B cell (primary cell): ENCODE data around the gene IL18R1. TPM values are rescaled to one million over a fixed set of nuclear protein-coding genes. Genes with fewer than 3 reads are reported as not detected.

Experiments
- ATAC-seq: fragments of 200-7000 bp; cut with Tn5 transposase; one replicate; pipeline ENCODE4 v1.10.0; 2021; ENCODE audit warnings: low read depth, mild to moderate bottlenecking, moderate number of reproducible peaks, moderate library complexity
- CTCF ChIA-PET: fragments of 350-600 bp; sonication (Branson Sonifier 250); formaldehyde crosslinking; loops from one replicate; lab custom pipeline; 2021; ENCODE audit warnings: antibody characterized with exemption, inconsistent platforms; lab: Charles Lee
- POLR2A ChIA-PET: fragments of 350-600 bp; sonication (Branson Sonifier 250); formaldehyde crosslinking; loops from one replicate; lab custom pipeline; 2021; ENCODE audit warnings: antibody characterized with exemption; lab: Charles Lee
- DNase-seq: peaks from one replicate; pipeline ENCODE4 v3.0.0; 2013
- H2AFZ ChIP-seq: 2 replicates; pipeline ENCODE4 v1.6.1; 2012; ENCODE audit warnings: mild to moderate bottlenecking, low read depth, low read length; ENCODE audit not compliant: insufficient read depth, poor library complexity, severe bottlenecking
- H3K27ac ChIP-seq, 2 donors: 1 replicate in 1 of 2; 2 replicates in 1 of 2; pipeline ENCODE4 v1.5.1; 2012 to 2013; ENCODE audit warnings: low read length in 2 of 2, mild to moderate bottlenecking in 2 of 2, moderate library complexity in 1 of 2
- H3K27me3 ChIP-seq, 4 experiments: fragments of 200-600 bp in 1 of 4; sonication (generic) in 1 of 4; replicated peaks in 1 of 4; 1 replicate in 2 of 4; 2 replicates in 2 of 4; pipeline versions ENCODE4 v1.6.1 to v1.7.0; 2013 to 2016; ENCODE audit warnings: low read length in 3 of 4, mild to moderate bottlenecking in 2 of 4, mixed read lengths in 1 of 4, moderate library complexity in 1 of 4; ENCODE audit not compliant: insufficient read depth in 4 of 4, control insufficient read depth in 3 of 4; ENCODE audit errors: control extremely low read depth in 1 of 4
- H3K36me3 ChIP-seq, 2 experiments: replicated peaks in 1 of 2; 1 replicate in 1 of 2; 2 replicates in 1 of 2; pipeline versions ENCODE4 v1.6.1 to v1.7.1; 2013; ENCODE audit warnings: low read length in 1 of 2; ENCODE audit not compliant: insufficient read depth in 2 of 2, control insufficient read depth in 1 of 2; ENCODE audit errors: control extremely low read depth in 1 of 2, extremely low read depth in 1 of 2
- H3K4me1 ChIP-seq, 2 donors: fragments of 200-600 bp in 1 of 2; sonication (generic) in 1 of 2; 1 replicate in 1 of 2; 2 replicates in 1 of 2; pipeline versions ENCODE4 v1.5.1 to v1.6.1; 2013 to 2017; ENCODE audit warnings: low read length in 2 of 2; ENCODE audit not compliant: control insufficient read depth in 2 of 2, insufficient read depth in 2 of 2
- H3K4me2 ChIP-seq: replicated peaks from 2 replicates; pipeline ENCODE3; 2012; ENCODE audit warnings: mild to moderate bottlenecking, low read depth, low read length; ENCODE audit not compliant: poor library complexity, severe bottlenecking
- H3K4me3 ChIP-seq, 5 experiments: fragments of 200-600 bp in 1 of 5; sonication (generic) in 1 of 5; 1 replicate in 3 of 5; 2 replicates in 2 of 5; pipeline versions ENCODE4 v1.5.1 to v1.7.0; 2011 to 2016; ENCODE audit warnings: low read length in 4 of 5, mild to moderate bottlenecking in 4 of 5, low read depth in 2 of 5, control low read depth in 1 of 5, moderate library complexity in 1 of 5; ENCODE audit not compliant: insufficient read depth in 1 of 5; ENCODE audit errors: control extremely low read depth in 1 of 5, extremely low read depth in 1 of 5
- H3K79me2 ChIP-seq: fragments of 200-600 bp; sonication (generic); one replicate; pipeline ENCODE4 v1.6.0; 2016; ENCODE audit warnings: low read length; ENCODE audit not compliant: control insufficient read depth, insufficient read depth
- H3K9ac ChIP-seq: fragments of 200-600 bp; sonication (generic); 2 replicates; pipeline ENCODE4 v1.6.1; 2017; ENCODE audit warnings: mild to moderate bottlenecking, low read length, moderate library complexity
- H3K9me3 ChIP-seq, 3 donors: one replicate each; pipeline versions ENCODE4 v1.6.1 to v1.7.1; 2013; ENCODE audit warnings: low read length in 2 of 3; ENCODE audit not compliant: control insufficient read depth in 2 of 3, insufficient read depth in 1 of 3; ENCODE audit errors: control extremely low read depth in 1 of 3
- H4K20me1 ChIP-seq: 2 replicates; pipeline ENCODE4 v1.6.0; 2012; ENCODE audit warnings: mild to moderate bottlenecking, low read length; ENCODE audit not compliant: insufficient read depth, control insufficient read depth, poor library complexity, severe bottlenecking
- H3K27ac Mint-ChIP-seq: one replicate; pipeline ENCODE4 v1.8.0; 2021; ENCODE audit warnings: mixed read lengths
- H3K27me3 Mint-ChIP-seq: one replicate; pipeline ENCODE4 v1.8.0; 2021; ENCODE audit warnings: mixed read lengths
- H3K4me1 Mint-ChIP-seq: one replicate; pipeline ENCODE4 v1.8.0; 2021; ENCODE audit warnings: mixed read lengths
- H3K4me3 Mint-ChIP-seq: one replicate; pipeline ENCODE4 v1.8.0; 2021; ENCODE audit warnings: mixed read lengths
- H3K9me3 Mint-ChIP-seq: one replicate; pipeline ENCODE4 v1.8.0; 2022; ENCODE audit warnings: mixed read lengths; ENCODE audit not compliant: insufficient read depth
- CTCF ChIP-seq: fragments of 200-600 bp; IDR thresholded peaks from one replicate; pipeline ENCODE4 v1.8.0; 2022; ENCODE audit warnings: antibody characterized with exemption, mild to moderate bottlenecking
- EZH2 ChIP-seq: IDR thresholded peaks from 2 replicates; pipeline ENCODE4 v1.6.1; 2012; ENCODE audit warnings: borderline replicate concordance, low read depth, mild to moderate bottlenecking, moderate library complexity, low read length; ENCODE audit not compliant: insufficient read depth, poor library complexity, severe bottlenecking
- WGBS: methylation state at CpG from one replicate; pipeline ENCODE4 v1.1.5; 2013; ENCODE audit warnings: missing lambda C conversion rate; ENCODE audit not compliant: insufficient coverage; 5-methylcytosine and 5-hydroxymethylcytosine counted together
- intact Hi-C: fragments of 100-400 bp; cut with micrococcal nuclease; formaldehyde crosslinking; loops from one replicate; pipeline ENCODE4 v1.10.0; 2022
- polyA plus RNA-seq: library from polyadenylated mRNA; depleted of rRNA; stranded (reverse); fragments of >200 nt; gene quantifications from 2 replicates; pipeline ENCODE4 v1.2.3, GENCODE V29; 2012
- total RNA-seq, 2 donors: library from RNA; stranded (reverse); fragments of 120-200 nt in 1 of 2; gene quantifications; 1 replicate in 1 of 2; 2 replicates in 1 of 2; pipeline versions ENCODE4 v1.2.3 to v1.2.4, GENCODE V29; 2013 to 2022

IL18R1 gene
- total and polyA plus RNA-seq, 2 donors (not counting 1 experiment from before 2014, with no cell fraction given): 1.1 TPM

- Mint-ChIP-seq H3K4me3 (no peak overlapping the region), H3K4me1 (peaks cover 10% of the 10 kb centered on the region), H3K9me3 (peaks cover 11% of the 10 kb centered on the region), H3K27ac (no peak overlapping the region), H3K27me3 (no peaks in the 10 kb centered on the region)
- H3K9ac ChIP-seq: no peak overlapping the region
- no peaks in the 10 kb centered on the region for H3K27me3 ChIP-seq
- H3K4me3 ChIP-seq: no peak overlapping the region
- no peak for DNase-seq
- no CpG with 5 or more reads among the region's 1 CpG for WGBS
- H3K4me1 ChIP-seq: peaks cover 0 to 8% of the 10 kb centered on the region in 2 donors
- no peak overlapping the region for H3K4me2 ChIP-seq
- no peak for ATAC-seq
- no peaks in the 10 kb centered on the region for H3K79me2 ChIP-seq
- ChIA-PET POLR2A (no interaction called here), CTCF (no interaction called here)
- no peaks in the 10 kb centered on the region for H4K20me1 ChIP-seq
- H2AFZ ChIP-seq: no peak overlapping the region
- no peak overlapping the region for H3K27ac ChIP-seq
- TF ChIP-seq EZH2 (no peak), CTCF (no peak)
- peaks cover 0 to 18% (median 10%) of the 10 kb centered on the region in 3 donors for H3K9me3 ChIP-seq
- H3K36me3 ChIP-seq: no peaks in the 10 kb centered on the region
- intact Hi-C loops: no loop called here
Observed at GRCh38 chr2:102369866-102370265, 14.3 kb downstream of the IL18R1 start.

- Mint-ChIP-seq H3K4me3 (no peak overlapping the region), H3K27ac (no peak overlapping the region)
- POLR2A ChIA-PET: no interaction called here
Observed at GRCh38 chr2:102376052-102376591, 20.5 kb downstream of the IL18R1 start.

More at GRCh38 chr2:102376052-102376591, 20.5 kb downstream of the IL18R1 start:
- intact Hi-C loops: no loop called here
- Histone ChIP-seq H3K4me3 (no peak overlapping the region), H3K36me3 (no peaks in the 10 kb centered on the region), H3K4me1 (no peaks in the 10 kb centered on the region), H3K27me3 (no peaks in the 10 kb centered on the region), H2AFZ (no peak overlapping the region), H3K4me2 (no peak overlapping the region), H3K27ac (no peak overlapping the region), H3K79me2 (no peaks in the 10 kb centered on the region), H3K9me3 (no peaks in the 10 kb centered on the region), H3K9ac (no peak overlapping the region), H4K20me1 (no peaks in the 10 kb centered on the region)
- Mint-ChIP-seq H3K9me3 (no peaks in the 10 kb centered on the region), H3K27me3 (peaks cover 3% of the 10 kb centered on the region), H3K4me1 (no peaks in the 10 kb centered on the region)
- DNase-seq: no peak
- TF ChIP-seq CTCF: no peak
- TF ChIP-seq EZH2: no peak
- no CpG with 5 or more reads among the region's 1 CpG for WGBS
- CTCF ChIA-PET: no interaction called here
- no peak for ATAC-seq
